RPMI8226 (cell line): ENCODE measurements around the gene PSMD11.
"Not testable (repeated sequence)": the region's sequence is repeated elsewhere in the genome, so short reads cannot be mapped to it uniquely, and the experiment has no call there.

Experiments used
- DNase-seq: peaks from one replicate; pipeline ENCODE4 v3.0.0-alpha.2; 2015

The PSMD11 gene

DNA sequence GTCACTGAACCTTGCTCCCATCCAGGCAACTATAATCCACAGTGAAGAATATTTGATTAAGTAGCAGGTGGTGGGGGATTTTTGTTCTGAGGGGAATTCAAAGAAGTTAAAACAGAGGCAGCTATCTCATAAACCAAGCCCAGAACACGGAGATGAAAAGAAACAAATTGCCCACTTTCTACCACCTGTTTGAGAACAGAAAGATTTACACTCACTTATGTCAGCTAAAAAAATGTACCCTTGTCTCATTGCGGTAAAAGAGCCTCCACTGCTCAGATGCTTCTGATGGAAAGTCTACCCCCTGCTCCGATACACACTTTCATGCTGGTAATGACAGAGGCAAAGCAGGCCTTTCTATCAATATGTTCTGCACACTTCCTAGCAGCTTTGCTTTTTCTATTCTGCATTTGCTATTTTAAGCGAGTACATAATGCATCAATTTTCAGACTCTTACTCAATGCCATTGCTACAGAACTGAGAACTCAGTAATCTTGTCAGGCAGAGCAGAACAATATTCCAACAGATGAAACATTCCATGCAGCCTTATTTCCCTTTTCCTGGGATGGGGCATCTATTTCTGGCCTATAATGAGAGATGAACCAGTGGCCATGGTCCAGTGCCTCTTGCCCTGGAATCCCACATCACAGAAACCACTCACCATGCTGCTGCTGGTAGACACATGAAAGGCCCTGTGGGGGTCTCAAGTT is 71.5 kb downstream of the PSMD11 start:
- no peak for DNase-seq

DNA sequence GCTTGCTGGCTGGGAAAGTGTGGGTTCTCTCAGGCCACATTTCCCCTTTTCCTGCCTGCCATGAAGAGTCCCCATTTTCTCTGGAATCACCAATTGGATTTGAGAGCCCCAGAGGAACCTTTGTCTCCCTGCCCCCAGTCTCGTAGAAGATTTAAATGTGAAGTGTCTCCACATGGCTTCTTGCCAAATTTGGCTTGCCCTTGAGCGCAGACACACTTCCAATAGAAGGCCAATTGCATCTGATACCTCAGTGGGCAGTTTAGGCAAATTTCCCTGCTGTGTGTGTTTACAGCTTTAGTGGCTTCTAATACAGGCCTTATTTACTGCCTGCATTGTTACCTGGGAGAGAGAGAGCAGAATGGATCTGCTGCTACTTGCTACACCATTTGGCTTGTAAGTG is 72.1 kb downstream of the PSMD11 start:
- no peak for DNase-seq

- no peak for DNase-seq
Measured at GRCh38 chr17:32516940-32517701, 72.8 kb downstream of the PSMD11 start.

- no peak for DNase-seq
Measured at GRCh38 chr17:32517982-32518381, 73.7 kb downstream of the PSMD11 start.

DNA sequence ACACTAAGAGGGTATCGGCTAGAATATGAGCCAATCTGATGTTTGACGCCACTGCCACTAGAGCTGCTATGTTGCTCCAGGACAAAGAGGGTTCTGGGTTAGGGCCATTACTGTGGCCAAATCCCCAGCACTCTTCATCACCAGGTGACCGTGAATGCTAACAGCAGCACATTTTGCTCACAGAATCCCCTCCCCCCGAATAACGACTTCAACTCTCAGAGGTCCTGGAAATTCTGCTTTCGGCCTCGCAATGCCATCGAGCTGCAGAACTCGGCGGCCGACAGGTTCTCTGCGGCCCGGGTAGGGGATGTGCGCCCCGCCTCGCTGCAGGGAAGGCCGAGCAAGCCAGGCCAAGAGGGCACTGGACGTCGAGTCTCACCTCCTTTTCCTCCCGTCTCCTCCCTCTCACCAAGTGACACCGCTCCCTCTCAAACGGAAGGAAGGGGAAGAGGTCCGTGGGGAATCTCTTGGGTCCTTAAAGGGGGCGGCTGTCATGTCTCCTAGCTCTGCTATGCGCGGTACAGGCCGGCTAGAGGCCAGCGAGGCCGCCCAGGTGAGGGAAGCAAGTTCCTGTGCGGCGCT is 74.4 kb downstream of the PSMD11 start:
- no peak for DNase-seq

GRCh38 chr17:32519228-32520103 is 75.2 kb downstream of the PSMD11 start:
- DNase-seq = peak; percentile 69

GRCh38 chr17:32520104-32520701 is 75.9 kb downstream of the PSMD11 start:
- no peak for DNase-seq

DNA sequence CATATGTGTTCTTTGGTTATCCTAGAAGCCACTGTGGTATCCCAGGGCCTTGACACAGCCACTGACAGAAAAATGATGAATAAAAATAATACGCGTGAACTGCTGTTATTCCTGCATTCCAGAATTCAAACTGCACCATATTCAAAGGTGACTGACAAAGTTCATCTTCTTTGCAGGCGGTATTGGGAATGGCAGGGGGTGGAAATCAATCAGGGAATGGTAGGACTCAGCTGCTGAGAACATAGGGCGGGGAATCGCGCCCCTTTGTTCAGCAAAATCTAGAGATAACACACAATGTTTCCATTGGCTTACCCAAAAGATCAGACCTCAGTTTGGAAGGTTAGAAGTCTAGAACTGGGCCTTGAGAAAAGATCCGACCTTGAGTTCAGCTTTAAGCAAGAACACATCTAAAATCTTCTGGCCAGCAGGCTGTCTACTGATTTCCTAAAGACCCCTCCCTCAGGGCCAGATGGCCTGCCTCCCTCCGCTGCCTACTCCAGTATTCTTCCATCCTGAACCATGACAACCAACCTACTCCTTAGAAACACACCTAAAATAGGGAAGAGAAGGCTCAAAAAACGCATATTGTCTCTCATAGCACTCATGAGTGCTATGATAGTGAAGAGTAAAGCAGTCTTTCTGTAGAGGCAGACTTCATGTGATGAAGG is 76.6 kb downstream of the PSMD11 start:
- no peak for DNase-seq

DNA sequence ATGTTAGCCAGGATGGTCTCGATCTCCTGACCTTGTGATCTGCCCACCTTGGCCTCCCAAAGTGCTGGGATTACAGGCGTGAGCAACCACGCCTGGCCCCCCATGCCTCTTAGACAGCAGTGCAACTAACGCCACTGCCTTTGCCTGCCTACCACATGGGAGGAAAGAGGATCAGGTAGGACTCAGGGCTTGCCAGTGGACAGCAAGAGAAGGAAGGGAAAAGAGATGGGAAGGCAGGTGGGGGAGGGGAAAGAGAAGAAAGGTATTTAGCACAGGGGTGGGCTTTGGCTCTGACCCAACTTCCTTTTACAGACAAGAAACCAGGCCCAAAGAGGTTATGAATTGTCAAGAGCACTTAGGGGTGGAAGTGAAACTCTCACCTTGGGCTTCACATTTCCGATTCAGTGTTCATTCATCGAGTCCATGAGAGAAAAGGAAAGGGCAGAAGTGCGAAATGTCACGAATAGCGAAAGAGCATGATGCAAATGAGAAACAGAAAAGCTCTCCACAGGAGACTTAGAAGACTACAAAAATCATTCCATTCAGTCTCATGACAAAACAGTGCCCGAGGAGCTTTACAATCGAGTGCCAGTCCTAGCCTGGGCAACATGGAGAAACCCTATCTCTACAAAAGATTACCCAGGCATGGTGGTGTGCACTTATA is 78.8 kb downstream of the PSMD11 start:
- peak; percentile 82 for DNase-seq

DNA sequence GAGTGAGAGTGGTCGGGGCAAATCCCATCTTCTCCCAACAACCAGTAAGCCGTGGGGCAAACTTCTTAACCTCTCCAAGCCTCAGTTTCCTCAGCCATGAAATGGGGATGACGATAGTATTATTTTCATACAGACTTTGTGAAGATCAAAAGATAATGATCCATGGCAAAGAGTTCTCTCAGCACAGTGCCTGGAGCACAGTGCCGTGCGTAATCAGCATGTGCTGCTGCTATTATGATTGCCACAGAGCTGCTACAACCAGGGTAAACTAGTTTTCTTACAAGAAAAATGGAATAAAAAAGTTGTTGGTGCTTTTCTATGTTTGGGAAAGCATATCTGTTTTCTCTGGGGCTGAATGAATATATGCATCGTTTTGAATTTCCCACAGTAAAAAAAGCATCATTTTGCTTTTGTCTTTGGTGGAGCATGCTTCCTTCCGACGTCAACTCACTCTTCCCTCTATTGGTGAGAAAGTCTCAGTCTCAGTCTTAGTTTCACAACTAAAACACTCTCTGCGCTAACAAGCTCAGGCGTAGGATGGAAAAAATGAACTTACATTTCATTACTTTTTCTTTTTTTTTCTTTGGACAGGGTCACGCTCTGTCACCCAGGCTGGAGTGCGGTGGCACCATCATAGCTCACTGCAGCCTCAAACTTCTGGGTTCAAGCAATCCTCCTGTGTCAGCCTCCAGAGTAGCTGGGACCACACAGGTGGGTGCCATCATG is 79.7 kb downstream of the PSMD11 start:
- DNase-seq = no peak

DNA sequence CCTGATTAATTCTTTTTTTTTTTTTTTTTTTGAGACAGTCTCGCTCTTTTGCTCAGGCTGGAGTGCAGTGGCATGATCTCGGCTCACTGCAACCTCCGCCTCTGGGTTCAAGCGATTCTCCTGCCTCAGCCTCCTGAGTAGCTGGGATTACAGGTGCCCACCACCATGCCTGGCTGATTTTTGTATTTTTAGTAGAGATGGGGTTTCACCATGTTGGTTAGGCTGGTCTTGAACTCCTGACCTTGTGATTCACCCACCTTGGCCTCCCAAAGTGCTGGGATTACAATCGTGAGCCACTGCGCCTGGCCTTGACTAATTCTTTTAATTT is 80.2 kb downstream of the PSMD11 start:
- DNase-seq = not testable (repeated sequence)

- DNase-seq = no peak
Measured at GRCh38 chr17:32525122-32525521, 80.8 kb downstream of the PSMD11 start.

GRCh38 chr17:32527146-32527545 is 82.8 kb downstream of the PSMD11 start:
- DNase-seq = no peak

- no peak for DNase-seq
Measured at GRCh38 chr17:32528825-32529224, 84.5 kb downstream of the PSMD11 start.

GRCh38 chr17:32529604-32530003 is 85.3 kb downstream of the PSMD11 start:
- DNase-seq = no peak
